ENCODE measurements around the gene TAS2R1. TPM values are rescaled to one million over a fixed set of nuclear protein-coding genes. Genes with fewer than 3 reads are reported as not detected.
"Not testable (repeated sequence)": the region's sequence is repeated elsewhere in the genome, so short reads cannot be mapped to it uniquely, and the experiment has no call there.

Gene TAS2R1
- total and polyA plus RNA-seq, 10 donors: 0.17 TPM; not detected in 9

GRCh38 chr5:9605041-9605838 is 24.9 kb downstream of the TAS2R1 start:
- H3K27ac ChIP-seq: no peak overlapping the region
- H3K36me3 ChIP-seq: no peaks in the 10 kb centered on the region
- H3K4me3 ChIP-seq: no peak overlapping the region
- TF ChIP-seq CTCF (IDR thresholded peaks at IDR 0.05 in 8 of 11, conservative IDR thresholded peaks at IDR 0.05 in 3 of 11) (no peak), POLR2AphosphoS5 (IDR thresholded peaks at IDR 0.05) (no peak), POLR2A (IDR thresholded peaks at IDR 0.05) (no peak)
- H3K4me1 ChIP-seq: no peaks in the 10 kb centered on the region
- peaks cover 0 to 5% (median 0%) of the 10 kb centered on the region in 8 donors for H3K9me3 ChIP-seq
- no peaks in the 10 kb centered on the region for H3K27me3 ChIP-seq (replicated peaks in 1 of 7)
- 69 to 93% (median 87%) methylated on average over 6 of the region's 6 CpGs for WGBS, 5 donors
- intact Hi-C loops (cut with DNase I; ENCODE audit: low total_unique reads): no loop called here
- DNase-seq: no peak

- H3K27me3 ChIP-seq (replicated peaks in 1 of 7): no peaks in the 10 kb centered on the region
- 55 to 65% (median 61%) methylated on average over 5 of the region's 5 CpGs for WGBS, 5 donors
- intact Hi-C loops (cut with DNase I; ENCODE audit: low total_unique reads): no loop called here
- H3K9me3 ChIP-seq: no peaks in the 10 kb centered on the region
- DNase-seq: no peak
- H3K27ac ChIP-seq: no peak overlapping the region
- no peak for TF ChIP-seq CTCF (IDR thresholded peaks at IDR 0.05 in 8 of 11, conservative IDR thresholded peaks at IDR 0.05 in 3 of 11)
- TF ChIP-seq POLR2A (IDR thresholded peaks at IDR 0.05): no peak
- no peak for TF ChIP-seq POLR2AphosphoS5 (IDR thresholded peaks at IDR 0.05)
- H3K36me3 ChIP-seq: no peaks in the 10 kb centered on the region
- no peaks in the 10 kb centered on the region for H3K4me1 ChIP-seq
- no peak overlapping the region for H3K4me3 ChIP-seq
Measured at GRCh38 chr5:9604416-9604815, 25.7 kb downstream of the TAS2R1 start.

GRCh38 chr5:9601055-9601739 is 29.0 kb downstream of the TAS2R1 start:
- DNase-seq: no peak
- H3K4me3 ChIP-seq: no peak overlapping the region
- intact Hi-C loops (cut with DNase I; ENCODE audit: low total_unique reads): no loop called here
- WGBS, 5 donors: 57 to 77% (median 71%) methylated on average over 7 of the region's 7 CpGs
- H3K27me3 ChIP-seq (replicated peaks in 1 of 7): no peaks in the 10 kb centered on the region
- TF ChIP-seq CTCF (IDR thresholded peaks at IDR 0.05 in 8 of 11, conservative IDR thresholded peaks at IDR 0.05 in 3 of 11) (no peak), POLR2A (IDR thresholded peaks at IDR 0.05) (no peak), POLR2AphosphoS5 (IDR thresholded peaks at IDR 0.05) (no peak)
- no peak overlapping the region for H3K27ac ChIP-seq
- H3K9me3 ChIP-seq: no peaks in the 10 kb centered on the region
- no peaks in the 10 kb centered on the region for H3K36me3 ChIP-seq
- H3K4me1 ChIP-seq: no peaks in the 10 kb centered on the region

GRCh38 chr5:9599391-9599790 is 30.8 kb downstream of the TAS2R1 start:
- intact Hi-C loops (cut with DNase I; ENCODE audit: low total_unique reads): no loop called here
- Histone ChIP-seq H3K9me3 (no peaks in the 10 kb centered on the region), H3K27ac (no peak overlapping the region), H3K4me3 (no peak overlapping the region), H3K27me3 (replicated peaks in 1 of 7) (no peaks in the 10 kb centered on the region), H3K36me3 (no peaks in the 10 kb centered on the region), H3K4me1 (no peaks in the 10 kb centered on the region)
- 47 to 71% (median 60%) methylated on average over 3 of the region's 3 CpGs for WGBS, 5 donors
- no peak for TF ChIP-seq CTCF (IDR thresholded peaks at IDR 0.05 in 8 of 11, conservative IDR thresholded peaks at IDR 0.05 in 3 of 11)
- no peak for TF ChIP-seq POLR2A (IDR thresholded peaks at IDR 0.05)
- no peak for TF ChIP-seq POLR2AphosphoS5 (IDR thresholded peaks at IDR 0.05)
- no peak for DNase-seq

GRCh38 chr5:9598329-9598728 is 31.8 kb downstream of the TAS2R1 start:
- H3K4me3 ChIP-seq; H3K4me1 ChIP-seq; intact Hi-C loops (cut with DNase I; ENCODE audit: low total_unique reads); H3K27ac ChIP-seq; H3K27me3 ChIP-seq (replicated peaks in 1 of 7); DNase-seq; H3K36me3 ChIP-seq; H3K9me3 ChIP-seq: not testable (repeated sequence)
- 72 to 84% (median 79%) methylated on average over 6 of the region's 6 CpGs for WGBS, 5 donors

- H3K27me3 ChIP-seq (replicated peaks in 1 of 7); H3K4me1 ChIP-seq; intact Hi-C loops (cut with DNase I; ENCODE audit: low total_unique reads); H3K36me3 ChIP-seq; H3K9me3 ChIP-seq; DNase-seq; H3K27ac ChIP-seq; H3K4me3 ChIP-seq: not testable (repeated sequence)
- WGBS, 5 donors: 72 to 86% (median 79%) methylated on average over 7 of the region's 7 CpGs
Measured at GRCh38 chr5:9597322-9597721, 32.8 kb downstream of the TAS2R1 start.
